ENCODE data around the gene NR2C2.
A peak's percentile ranks its signal among the peaks of the same experiment; 100 is the strongest.

Gene NR2C2

DNA sequence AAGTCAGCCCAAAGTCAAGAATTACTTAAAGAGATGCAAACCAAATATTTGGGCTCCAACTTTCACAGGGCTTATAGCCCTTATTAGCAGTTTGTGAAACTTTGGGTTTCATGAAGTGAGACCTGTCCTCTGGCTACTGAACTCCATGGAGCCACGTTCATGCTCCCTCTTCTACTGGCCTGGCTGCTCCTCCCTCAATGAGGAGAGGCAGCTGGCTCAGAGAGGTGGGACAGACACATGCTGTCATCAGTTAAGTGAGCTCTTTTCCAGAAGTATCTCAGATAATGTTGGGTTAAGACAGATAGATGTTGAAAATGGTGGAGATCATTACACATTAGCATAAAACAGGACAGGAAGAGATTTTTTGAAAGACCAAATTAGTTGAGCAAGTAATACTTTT lies 98.3 kb downstream of the NR2C2 start:
- Histone ChIP-seq H3K27me3 (ENCODE audit: insufficient read depth, poor library complexity, severe bottlenecking) (no peaks in the 10 kb centered on the region), H3K9me3 (ENCODE audit: severe bottlenecking) (no peaks in the 10 kb centered on the region), H3K36me3 (ENCODE audit: low read depth) (peaks cover 98% of the 10 kb centered on the region), H3K27ac (ENCODE audit: poor library complexity, severe bottlenecking) (no peak overlapping the region), H3K4me3 (ENCODE audit: severe bottlenecking) (no peak overlapping the region), H3K4me1 (ENCODE audit: insufficient read depth, poor library complexity, severe bottlenecking) (no peaks in the 10 kb centered on the region)
- TF ChIP-seq, protein P1, sequence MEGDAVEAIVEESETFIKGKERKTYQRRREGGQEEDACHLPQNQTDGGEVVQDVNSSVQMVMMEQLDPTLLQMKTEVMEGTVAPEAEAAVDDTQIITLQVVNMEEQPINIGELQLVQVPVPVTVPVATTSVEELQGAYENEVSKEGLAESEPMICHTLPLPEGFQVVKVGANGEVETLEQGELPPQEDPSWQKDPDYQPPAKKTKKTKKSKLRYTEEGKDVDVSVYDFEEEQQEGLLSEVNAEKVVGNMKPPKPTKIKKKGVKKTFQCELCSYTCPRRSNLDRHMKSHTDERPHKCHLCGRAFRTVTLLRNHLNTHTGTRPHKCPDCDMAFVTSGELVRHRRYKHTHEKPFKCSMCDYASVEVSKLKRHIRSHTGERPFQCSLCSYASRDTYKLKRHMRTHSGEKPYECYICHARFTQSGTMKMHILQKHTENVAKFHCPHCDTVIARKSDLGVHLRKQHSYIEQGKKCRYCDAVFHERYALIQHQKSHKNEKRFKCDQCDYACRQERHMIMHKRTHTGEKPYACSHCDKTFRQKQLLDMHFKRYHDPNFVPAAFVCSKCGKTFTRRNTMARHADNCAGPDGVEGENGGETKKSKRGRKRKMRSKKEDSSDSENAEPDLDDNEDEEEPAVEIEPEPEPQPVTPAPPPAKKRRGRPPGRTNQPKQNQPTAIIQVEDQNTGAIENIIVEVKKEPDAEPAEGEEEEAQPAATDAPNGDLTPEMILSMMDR (IDR thresholded peaks at IDR 0.05; ENCODE audit: poor library complexity, severe bottlenecking) = no peak
- ATAC-seq (ENCODE audit: low read depth) (no peak), DNase-seq (ENCODE audit: low spot score) (no peak)

DNA sequence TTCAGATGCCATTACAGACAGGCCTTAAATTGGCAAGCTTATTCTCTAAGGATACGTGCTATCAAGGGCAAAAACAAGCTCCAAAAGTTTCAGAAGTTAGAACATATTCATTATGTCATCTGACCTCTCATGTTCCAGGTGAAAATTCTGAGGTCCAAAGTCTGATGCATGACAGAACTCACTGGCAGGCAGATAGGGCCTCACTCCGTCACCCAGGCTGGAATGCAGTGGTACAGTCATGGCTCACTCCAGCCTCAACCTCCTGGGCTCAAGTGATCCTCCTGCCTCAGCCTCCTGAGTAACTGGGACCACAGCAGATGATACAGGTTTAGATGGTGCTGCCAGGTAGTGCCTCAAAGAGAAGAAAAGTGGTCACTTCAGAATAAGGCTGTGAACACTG lies 102.2 kb downstream of the NR2C2 start:
- Histone ChIP-seq H3K36me3 (ENCODE audit: low read depth) (peaks cover 97% of the 10 kb centered on the region), H3K27me3 (ENCODE audit: insufficient read depth, poor library complexity, severe bottlenecking) (no peaks in the 10 kb centered on the region), H3K4me3 (ENCODE audit: severe bottlenecking) (no peak overlapping the region), H3K9me3 (ENCODE audit: severe bottlenecking) (no peaks in the 10 kb centered on the region), H3K27ac (ENCODE audit: poor library complexity, severe bottlenecking) (no peak overlapping the region), H3K4me1 (ENCODE audit: insufficient read depth, poor library complexity, severe bottlenecking) (no peaks in the 10 kb centered on the region)
- DNase-seq (ENCODE audit: low spot score) (no peak), ATAC-seq (ENCODE audit: low read depth) (no peak)
- TF ChIP-seq, protein P1 (IDR thresholded peaks at IDR 0.05; ENCODE audit: poor library complexity, severe bottlenecking) = no peak

GRCh38 chr3:15050405-15051092 lies 103.2 kb downstream of the NR2C2 start:
- DNase-seq (ENCODE audit: low spot score) (no peak), ATAC-seq (ENCODE audit: low read depth) (no peak)
- Histone ChIP-seq H3K4me3 (ENCODE audit: severe bottlenecking) (no peak overlapping the region), H3K9me3 (ENCODE audit: severe bottlenecking) (no peaks in the 10 kb centered on the region), H3K36me3 (ENCODE audit: low read depth) (peaks cover 96% of the 10 kb centered on the region), H3K27me3 (ENCODE audit: insufficient read depth, poor library complexity, severe bottlenecking) (no peaks in the 10 kb centered on the region), H3K27ac (ENCODE audit: poor library complexity, severe bottlenecking) (no peak overlapping the region), H3K4me1 (ENCODE audit: insufficient read depth, poor library complexity, severe bottlenecking) (no peaks in the 10 kb centered on the region)
- TF ChIP-seq, protein P1 (IDR thresholded peaks at IDR 0.05; ENCODE audit: poor library complexity, severe bottlenecking) = no peak

GRCh38 chr3:15051531-15051930 lies 104.1 kb downstream of the NR2C2 start:
- TF ChIP-seq, protein P1 (IDR thresholded peaks at IDR 0.05; ENCODE audit: poor library complexity, severe bottlenecking) = peak; percentile 52
- Histone ChIP-seq H3K4me1 (ENCODE audit: insufficient read depth, poor library complexity, severe bottlenecking) (no peaks in the 10 kb centered on the region), H3K27me3 (ENCODE audit: insufficient read depth, poor library complexity, severe bottlenecking) (no peaks in the 10 kb centered on the region), H3K36me3 (ENCODE audit: low read depth) (peaks cover 90% of the 10 kb centered on the region), H3K4me3 (ENCODE audit: severe bottlenecking) (no peak overlapping the region), H3K9me3 (ENCODE audit: severe bottlenecking) (no peaks in the 10 kb centered on the region), H3K27ac (ENCODE audit: poor library complexity, severe bottlenecking) (no peak overlapping the region)
- ATAC-seq (ENCODE audit: low read depth) = peak; percentile 91
- no peak for DNase-seq (ENCODE audit: low spot score)
